ENCODE data around the gene FRMD1.

Gene FRMD1

DNA sequence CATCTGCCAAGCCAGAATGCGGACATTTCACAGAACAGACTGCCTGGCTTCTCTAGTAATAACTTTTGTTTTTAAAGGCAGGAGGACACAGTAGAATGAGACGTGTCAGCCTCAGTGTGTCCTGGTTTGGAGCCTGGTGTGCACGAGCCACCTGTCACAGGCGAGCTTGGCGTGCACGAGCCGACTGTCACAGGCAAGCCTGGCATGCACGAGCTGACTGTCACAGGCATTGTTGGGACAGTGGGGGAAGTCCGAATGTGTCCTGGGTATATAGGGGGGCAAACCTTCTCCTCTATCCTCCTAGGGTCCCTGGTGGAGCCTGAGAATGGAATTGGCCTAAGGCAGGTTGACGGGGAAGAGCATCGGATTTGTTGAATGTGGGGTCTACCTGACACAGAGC, 74.1 kb downstream of the FRMD1 start:
- peaks cover 4% of the 10 kb centered on the region; the same call in 1 of the 2 replicates for H3K9me3 ChIP-seq (ENCODE audit: control insufficient read depth, insufficient read depth, low read depth, low read length)
- no peak overlapping the region for H3K9ac ChIP-seq (ENCODE audit: low read length)
- no peaks in the 10 kb centered on the region for H3K27me3 ChIP-seq (ENCODE audit: control insufficient read depth, insufficient read depth, low read length)
- no peaks in the 10 kb centered on the region for H3K36me3 ChIP-seq (ENCODE audit: control insufficient read depth, insufficient read depth, low read length)
- no peak overlapping the region for H3K27ac ChIP-seq (ENCODE audit: low read depth, low read length)
- H3K4me3 ChIP-seq (ENCODE audit: low read depth, low read length): no peak overlapping the region
- no peaks in the 10 kb centered on the region for H3K4me1 ChIP-seq (ENCODE audit: control insufficient read depth, insufficient read depth, low read length)

DNA sequence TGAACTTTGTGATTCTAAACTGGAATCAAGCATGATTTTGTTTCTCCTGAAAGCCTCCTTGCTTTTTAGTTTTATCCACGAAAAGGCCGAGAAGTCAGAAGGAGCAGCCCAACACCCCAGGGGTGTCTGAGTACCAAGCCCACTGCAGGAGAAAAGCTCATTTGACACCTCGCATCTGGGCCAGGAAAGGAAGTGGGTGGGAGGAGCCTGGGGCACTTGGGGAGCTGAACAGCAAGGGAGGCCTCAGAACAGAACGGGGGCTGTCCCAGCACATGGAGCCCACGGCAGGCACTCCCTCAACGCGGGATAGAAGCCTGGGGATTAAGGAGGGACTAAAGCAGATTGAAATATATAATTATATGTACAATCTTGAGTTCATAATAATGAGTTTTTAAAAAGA, 75.0 kb downstream of the FRMD1 start:
- Histone ChIP-seq H3K4me3 (ENCODE audit: low read depth, low read length) (no peak overlapping the region), H3K27ac (ENCODE audit: low read depth, low read length) (no peak overlapping the region), H3K9ac (ENCODE audit: low read length) (no peak overlapping the region), H3K36me3 (ENCODE audit: control insufficient read depth, insufficient read depth, low read length) (no peaks in the 10 kb centered on the region), H3K27me3 (ENCODE audit: control insufficient read depth, insufficient read depth, low read length) (no peaks in the 10 kb centered on the region), H3K9me3 (ENCODE audit: control insufficient read depth, insufficient read depth, low read depth, low read length) (peaks cover 2% of the 10 kb centered on the region; the same call in 1 of the 2 replicates), H3K4me1 (ENCODE audit: control insufficient read depth, insufficient read depth, low read length) (no peaks in the 10 kb centered on the region)

Data from HUES6 (cell line).